CD4-positive, alpha-beta T cell treated with Interleukin-6 at 100 ng/mL for 8 hours (primary cell): Measurements from ENCODE around the gene EHF.

ENCODE experiments used
- DNase-seq: peaks from one replicate; pipeline ENCODE4 v3.0.0-alpha.2; 2020; ENCODE audit warnings: mixed read lengths, low spot score

The EHF gene

DNA sequence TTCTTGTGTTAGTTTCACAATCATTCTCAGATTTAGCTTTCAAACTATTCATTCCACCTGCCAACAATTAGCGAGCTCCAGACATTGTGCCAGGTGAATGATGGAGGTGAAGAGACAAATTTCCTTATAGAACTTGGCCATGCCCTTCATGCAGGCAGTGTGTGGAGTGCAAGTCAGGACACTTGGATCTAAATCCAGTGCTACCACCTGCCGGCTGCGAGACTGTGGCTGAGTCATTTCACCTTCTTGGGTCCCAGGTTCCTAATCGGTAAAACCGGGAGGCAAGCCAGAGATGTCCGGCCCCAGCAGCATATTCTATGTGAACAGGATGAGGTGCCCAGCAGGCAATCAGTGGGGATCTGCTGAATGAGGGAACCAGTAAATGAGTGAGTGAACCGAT is 18.6 kb upstream of the EHF start:
- DNase-seq, result no peak

DNA sequence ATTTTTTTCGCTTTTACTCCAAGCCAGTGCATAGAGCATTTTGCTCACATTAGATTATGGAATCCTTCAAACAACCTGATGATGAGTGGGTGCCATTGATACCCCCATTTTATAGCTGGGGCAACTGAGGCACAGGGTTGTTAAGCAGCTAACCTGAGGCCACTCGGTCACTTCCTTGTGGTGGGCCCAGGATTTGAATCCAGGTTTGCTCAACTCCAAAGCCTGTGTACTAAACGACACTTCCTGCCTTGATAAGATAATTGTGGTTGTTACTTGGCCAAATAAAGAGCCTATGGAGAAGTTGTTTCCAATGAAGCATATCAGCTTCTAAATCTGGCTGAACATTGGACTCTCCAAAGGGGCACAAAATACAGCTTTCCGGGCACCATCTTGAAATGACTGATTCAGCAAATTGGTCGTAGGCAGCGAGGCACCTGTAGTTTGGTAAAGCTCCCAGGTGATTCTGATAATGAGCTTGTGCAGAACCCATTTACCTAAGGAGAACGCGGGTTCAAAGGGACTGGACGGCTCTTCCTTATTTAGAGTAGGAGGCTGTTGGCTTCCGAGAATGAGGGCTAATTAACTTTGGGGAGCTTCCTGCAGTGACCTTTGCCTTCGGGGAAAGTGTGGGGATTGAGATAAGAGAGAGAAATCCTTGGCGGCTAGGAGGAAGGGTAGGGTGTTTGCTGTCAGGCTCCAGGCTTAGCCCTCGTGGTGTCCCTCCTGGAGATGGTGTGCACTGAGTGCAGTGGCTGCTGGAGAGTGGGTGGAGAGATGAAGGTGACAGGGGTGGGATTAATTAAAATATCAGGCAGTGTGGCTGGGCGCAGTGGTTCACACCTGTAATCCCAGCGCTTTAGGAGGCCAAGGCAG is 17.5 kb upstream of the EHF start:
- no peak for DNase-seq

DNA sequence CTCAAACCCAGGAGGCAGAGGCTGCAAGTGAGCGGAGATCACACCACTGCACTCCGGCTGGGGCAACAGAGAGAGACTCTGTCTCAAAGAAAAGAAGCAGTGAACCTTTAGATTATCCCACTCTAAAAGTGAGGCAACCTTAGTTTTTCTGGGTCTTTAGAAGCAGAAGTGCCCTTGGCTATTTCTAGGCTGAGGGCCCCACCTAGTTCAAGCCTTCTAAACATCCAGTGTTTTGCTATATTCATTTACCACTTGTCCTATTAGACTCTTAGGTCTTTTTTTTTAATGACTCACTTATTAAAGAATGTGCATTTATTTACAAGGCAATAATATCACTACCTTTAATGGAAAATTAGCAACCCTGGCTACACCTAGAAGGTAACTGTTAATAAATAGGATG is 16.7 kb upstream of the EHF start:
- no peak for DNase-seq

DNA sequence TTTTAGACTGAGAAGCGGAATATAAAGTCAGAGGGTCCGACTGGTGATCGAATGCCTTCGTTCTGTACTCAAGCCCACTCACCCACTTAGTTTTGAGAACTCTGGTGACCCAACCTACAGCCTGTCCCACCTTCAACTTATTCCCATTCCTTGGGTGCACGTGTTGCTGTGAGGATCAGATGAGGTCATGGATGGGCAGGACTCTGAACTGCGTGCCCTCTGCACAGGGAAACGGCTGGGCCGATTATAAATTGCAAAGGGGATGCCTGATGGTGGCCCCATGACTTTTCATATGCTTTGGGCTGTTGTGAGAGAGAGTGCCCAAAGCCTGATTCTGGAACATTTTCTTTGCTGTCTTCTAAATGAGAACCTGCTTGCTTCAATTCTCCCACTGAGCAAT is 16.0 kb upstream of the EHF start:
- no peak for DNase-seq

DNA sequence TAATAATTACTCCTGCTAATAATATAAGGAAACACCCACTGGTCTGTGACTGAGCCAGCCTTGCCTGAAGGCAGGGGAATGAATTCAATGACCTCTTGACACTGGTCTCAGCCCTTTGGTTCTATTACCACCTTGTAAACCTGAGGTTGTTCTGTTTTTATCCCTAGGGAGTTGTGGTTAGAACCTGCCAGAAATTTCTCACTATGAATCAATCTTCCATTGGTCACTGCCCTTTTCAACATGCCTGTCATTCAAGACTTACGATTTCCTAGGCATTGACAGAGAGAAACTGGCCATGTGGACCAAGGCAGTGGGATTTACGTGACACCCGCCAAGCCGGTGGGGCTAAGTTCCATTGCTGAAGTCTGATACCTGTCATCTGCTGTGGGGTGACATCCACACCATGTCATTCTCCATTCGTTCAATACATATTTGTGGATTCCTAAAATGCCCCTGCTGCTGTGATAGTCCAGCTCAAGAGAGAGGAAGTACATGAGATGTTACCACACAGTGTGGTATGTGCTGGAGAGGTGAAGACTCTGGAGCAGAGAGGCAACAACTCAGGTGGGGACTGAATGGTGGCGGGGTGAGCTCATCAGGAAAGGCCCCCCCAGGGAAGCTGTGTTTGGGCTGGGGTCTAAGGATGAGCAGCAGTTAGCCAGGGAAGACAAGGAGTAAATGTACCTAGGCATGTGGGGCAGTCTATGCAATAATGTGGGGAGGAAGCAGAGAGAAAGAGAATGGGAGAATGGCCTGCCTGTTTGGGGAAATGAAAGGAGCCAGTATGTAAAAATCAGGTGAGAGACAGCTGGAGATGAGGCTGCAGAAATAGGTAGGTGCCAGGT is 15.2 kb upstream of the EHF start:
- no peak for DNase-seq

DNA sequence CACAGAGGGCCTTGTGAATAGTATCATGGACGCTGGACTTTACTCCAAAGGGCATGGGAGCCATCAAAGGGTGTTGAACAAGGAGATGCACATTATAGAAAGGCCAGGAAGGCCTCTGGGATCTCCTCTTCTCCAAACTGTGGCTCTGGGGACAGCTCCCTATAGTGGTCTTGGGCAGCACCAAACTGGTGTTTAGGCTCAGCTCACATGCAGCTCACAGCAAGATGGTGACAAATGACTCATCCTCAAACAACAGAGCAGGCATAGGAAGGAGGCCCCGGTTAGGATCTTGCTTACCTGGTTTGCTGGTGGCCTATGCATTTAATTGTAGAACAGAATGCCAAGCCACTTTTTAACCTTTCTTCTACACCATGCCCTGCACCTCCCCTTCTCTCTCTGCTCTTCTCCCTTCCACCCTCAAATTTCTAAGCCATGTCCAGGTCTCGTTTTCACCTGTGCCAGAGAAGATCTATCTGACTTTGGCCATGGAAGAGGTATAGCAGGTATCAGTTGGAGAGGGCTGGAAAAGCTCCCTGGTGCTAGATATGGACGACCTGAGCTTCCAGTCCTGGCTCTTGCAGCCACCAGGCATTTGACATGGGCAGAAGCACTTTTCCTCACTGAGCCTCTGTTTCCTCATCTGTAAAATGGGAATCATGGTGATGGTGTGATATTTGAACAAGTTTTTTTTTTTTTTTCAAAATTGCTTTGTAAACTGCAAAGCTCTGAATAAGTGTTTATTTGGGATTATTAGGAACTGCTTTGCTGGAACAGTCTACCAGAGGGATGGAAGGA is 14.4 kb upstream of the EHF start:
- no peak for DNase-seq

DNA sequence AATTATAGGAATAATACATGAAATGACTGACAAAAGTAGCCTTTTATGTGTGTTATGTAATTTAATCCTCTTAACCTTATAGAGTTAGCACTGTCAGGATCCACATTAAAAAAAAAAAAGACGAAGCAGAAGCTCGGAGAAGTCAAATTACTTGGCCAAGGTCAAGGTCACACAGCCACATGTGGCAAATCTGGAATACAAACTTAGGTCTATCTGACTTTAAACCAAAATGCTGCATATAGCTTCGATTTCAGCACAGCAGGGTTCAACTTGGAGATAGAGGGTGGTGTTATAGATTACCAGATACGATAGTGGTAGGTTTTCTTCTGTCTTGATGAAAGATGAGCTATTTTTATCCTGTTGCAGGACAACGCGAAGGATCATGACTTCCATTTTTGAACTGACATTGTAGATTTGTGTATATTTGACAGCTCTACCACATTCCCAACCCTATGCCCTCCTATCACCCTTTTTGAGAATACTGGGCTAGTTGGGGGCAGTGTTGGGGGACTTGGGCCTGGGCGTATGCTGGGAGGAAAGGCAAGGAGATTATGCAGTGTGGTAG is 11.6 kb upstream of the EHF start:
- no peak for DNase-seq

DNA sequence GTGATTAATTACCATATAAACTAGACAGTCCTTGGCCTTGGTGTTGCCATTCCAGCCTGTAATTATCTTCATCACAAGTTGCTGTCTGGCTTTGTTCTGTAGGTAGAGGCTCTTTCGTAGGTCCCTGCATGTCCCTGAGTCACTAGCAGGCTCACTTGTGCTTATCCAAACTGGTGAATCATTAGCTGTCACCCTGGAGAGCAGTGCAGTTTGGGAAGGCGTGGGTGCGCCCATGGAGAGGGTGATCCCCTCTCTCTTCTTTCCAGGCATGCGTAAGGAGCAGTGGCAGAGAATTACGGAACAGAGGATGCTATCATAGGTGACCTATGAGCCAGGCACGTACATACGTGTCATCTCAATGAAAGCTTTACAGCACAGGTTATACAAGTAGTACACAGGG is 11.0 kb upstream of the EHF start:
- no peak for DNase-seq

DNA sequence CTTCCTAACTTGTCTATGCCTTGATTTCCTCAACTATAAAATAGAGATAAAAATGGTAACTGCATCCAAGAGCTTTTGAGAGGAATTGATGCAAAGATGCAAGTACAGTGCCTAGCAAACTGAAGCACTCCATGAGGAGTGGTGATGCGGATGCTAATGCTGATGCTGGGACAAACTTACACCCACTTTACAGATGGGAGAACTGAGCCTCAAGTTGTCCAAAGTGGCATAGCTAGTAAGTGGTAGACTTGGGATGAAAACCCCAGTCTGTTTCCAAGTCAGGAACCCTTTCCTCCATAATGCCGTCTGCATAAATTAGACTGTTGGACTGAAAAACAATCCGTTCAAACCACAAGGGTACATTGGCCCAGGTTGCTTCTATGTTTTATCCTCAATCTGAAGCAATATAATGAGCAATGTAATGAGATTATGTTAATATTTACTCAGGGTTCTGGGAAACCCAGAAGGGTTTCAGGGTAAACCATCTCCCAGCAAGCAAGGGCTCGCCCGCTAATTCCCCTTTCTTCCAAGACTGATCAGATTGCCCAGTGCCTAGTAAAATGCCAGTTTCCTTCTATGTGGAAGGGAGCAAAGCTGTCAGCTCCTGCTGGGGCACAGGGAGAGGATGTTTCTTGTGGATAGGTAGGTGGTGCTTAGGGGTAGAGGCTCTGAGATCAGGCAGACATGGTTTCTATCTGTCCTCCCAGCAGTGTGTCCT is 10.4 kb upstream of the EHF start:
- DNase-seq, result no peak

DNA sequence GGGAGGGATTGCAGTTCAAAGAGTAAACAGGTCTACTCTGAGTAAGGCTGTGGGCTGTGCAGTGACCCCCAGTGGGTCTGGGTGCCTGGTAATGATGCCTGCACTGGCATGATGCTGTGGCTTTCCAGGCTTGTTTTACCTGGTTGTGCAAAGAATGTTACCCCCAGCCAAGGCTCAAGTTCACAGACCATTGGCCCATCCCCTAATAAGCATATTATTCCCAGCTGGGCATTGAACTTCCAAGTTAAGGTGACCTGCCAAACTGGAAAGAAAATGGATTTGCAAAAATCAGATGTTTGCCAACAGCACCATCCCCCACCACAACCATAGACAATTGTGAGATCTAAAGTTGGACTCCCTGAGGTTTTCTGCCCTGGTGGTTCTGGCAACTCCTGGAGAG is 7.9 kb upstream of the EHF start:
- DNase-seq, result no peak

DNA sequence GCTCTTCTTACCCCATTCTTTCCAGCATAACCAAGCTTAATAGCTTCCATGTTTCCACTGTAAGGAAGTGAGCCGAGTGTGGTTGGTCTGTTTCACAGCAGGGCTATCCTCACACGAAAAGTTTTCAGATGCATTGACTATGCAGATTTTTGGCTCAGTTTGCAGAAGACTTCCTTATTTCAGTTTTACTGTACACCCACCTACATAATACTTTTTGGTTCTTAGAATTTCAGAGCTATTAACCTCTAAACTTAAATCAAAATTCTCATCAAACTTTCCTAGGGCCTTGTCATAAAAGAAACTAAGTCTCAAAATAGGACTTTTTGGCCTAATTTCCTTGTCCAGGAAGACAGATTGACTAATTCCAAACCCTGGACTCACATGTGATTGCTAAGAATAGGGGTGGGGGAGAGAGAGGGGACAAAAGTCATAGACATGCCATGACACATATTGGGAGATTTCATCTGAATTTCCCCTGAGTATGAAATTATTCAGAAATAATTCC is 7.3 kb upstream of the EHF start:
- DNase-seq, result no peak

DNA sequence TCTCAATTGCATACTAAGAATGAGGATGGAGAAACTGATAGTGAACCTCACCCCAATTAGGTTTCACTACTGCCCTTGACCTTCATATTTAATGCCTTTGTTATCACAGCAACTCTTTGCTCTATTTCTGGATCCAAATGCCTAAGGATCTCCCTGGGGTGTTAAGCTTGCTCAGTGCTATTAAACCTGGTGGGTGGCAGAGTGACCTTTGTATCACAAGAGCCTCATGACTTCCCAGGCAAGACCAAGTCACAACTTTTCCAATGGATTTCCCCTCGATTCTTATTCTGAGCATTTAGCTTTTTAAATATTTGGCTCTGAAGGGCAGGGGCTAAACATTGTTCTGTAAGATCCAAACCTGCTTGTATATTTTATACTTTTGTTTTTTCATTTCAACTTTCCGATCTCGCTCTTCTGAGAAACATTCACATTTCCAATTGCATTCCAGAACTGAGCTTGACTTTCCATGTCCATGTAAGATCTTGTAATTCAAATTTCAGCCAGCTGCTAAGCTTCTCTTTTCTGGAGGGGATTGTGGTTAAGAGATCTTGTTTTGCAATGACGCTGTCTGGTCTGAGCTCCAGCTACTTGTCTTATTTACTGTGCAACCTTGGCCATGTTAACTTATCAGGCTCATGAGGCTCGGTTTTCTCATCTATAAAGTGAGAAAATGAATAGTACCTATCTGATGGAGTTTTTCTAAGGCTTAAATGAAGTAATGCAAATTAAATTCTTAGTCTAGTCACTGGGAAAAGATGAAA is 6.4 kb upstream of the EHF start:
- no peak for DNase-seq

DNA sequence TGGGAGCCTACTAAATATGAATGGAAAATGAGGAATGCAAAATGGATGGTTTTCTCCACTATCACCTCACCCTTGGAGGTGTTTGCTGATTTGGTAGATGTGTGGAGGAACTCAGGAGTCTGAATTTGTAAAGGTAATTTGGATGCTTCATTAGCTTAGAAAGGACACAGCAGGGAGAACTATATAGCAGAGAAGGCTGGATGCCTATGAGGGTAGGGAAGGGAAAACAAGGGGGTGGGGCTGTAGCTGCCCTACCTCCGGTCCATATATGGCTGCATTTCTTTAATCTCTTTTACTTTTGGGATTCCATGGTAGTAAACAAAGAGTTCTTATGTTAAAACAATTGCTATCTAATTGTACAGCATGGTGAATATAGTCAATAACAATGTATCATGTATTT is 4.8 kb upstream of the EHF start:
- DNase-seq, result no peak

DNA sequence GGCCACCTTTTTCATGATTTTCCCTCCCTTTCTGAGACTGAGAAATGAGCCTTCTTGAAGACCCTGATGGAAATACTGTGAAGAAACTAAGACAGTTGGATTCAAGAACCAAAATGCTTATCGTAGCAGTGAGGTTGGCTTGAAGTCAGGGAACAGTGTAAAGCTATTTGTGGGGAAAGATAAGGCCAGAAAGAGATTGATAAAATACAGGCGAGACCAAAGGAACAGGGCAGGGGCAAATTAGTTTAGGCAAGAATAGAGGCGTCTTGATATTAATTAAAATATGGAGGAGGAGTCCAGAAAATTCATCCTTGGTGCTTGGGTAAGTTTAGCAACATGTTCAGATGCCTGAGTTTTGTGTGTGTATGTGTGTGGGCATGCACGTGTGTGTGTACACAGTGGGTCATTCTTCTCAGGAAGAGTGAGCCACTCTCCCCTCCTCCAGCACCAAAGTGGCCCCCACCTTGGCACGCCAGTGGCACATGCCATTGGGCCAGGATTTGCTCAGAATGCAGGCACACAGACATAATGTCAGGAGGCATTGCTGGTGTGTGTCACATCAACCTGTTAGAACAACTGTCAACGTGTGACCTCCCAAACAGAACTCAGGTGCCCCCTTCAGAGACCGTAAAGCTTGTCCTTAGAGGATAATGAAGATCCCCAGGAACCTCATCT is 3.9 kb upstream of the EHF start:
- DNase-seq, result no peak

DNA sequence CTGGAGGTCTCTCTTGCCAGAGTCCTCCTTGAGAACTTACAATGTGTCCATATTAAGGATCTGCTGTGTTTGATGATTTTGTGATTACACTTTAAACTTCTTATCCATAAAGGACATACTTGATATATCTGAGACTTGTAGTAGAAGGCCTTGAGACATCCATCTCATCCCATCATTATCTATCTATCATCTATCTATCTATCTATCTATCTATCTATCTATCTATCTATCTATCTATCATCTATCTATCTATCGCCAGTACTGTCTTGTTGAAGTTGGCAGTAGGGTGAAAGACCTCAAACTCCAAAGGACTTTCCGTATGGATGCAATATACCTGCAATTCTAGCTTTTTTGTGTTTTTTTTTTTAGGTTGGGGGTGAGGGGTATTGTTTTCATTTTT is 2.5 kb upstream of the EHF start:
- DNase-seq, result no peak

DNA sequence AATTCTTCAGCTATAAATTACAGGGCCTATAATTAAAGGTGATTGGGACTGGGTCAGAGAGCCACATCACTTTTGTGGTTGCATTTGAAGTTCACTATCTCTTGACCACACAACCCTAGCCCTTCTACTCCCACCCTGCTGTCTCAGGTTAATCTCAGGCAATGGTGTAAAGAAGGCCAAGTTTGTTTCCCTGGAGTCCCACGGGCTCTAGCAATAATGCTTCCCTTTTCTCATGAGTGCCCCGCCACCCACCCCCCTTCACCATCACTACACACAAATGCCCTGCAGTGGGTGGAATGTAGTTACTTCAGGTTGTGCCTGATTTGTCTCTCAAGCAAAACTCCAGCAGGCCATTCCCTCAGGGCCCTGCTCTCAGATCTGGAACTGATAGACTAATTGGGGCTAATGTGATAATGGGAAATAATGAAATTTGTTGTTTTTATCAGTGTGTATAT is 1.8 kb upstream of the EHF start:
- DNase-seq, result no peak

DNA sequence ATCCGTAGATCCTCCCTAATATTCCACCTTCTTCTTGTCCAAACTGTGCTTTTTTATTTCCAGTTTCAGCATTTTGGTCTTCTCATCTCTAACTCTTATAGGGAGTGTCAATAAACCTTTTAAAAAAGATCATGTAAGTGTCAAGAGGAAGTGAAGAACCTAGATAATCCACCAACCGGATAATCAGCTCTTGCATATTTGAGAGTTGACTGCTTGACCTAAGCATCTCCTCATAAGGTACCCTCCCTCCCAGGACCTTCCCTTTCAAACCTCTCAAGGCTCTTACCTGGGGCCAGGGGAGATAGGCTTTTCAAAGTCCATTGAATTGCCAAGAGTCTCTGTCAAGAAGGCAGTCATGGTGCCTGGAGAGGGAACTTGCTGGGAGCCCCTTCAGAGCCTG is 691 bp upstream of the EHF start:
- no peak for DNase-seq

DNA sequence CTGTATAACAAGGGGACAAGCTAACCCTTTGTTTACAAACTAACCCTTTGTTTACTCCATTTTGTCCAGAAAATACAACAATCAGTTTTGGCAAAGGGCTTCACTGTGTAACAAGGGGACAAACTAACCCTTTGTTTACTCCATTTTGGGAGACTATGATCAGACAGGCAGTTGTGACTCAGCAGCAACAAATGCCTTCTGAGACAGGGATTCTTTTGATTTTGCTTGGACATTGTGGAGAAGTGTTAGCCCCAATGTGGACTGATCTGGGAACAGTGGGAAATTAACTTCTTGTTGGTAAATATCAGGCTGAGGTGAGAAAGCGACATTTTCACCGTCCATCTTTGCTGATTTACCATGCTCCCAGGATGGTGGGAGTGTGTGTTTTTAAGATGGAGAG is 983 bp downstream of the EHF start:
- DNase-seq, result no peak

DNA sequence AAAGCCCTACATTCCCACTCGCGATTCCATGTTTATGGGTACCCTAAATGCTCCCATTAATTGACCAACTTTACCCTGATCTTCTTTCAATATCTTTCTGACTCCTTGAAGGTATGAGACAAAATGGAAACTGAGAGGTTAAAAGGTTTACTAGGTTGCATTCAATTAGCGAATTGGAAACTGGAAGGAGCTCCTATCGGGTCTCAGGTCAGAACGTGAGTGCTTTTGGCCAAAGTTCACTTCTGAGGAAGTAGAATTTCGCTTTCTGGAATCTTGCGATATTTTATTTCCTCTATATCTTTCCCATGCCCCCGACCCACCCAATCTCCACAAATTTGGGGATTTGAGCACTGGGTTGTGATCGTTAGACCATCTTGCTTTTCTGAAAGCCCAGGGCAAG is 2.6 kb downstream of the EHF start:
- DNase-seq, result no peak

DNA sequence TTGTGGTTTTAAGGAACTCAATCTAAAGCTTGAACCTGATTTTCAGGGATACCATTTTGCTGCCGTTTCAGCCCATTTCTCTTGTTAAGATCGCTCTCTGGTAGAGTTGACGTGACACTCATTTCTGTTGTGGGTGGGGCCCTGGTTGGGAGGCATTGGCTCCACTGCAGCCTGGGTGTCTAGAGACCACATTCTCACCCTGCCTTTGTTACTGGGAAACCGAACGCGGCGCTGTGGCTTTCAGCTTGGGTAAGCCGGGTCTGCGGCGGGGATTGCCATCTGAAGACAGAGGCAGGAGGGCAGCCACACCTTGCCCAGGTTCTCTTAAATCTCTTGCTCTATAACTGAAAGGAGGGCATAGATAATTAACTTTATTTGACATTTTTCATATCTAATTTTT is 3.2 kb downstream of the EHF start:
- no peak for DNase-seq
